CD4-positive, alpha-beta T cell (primary cell): ENCODE measurements around the gene LRRC36. TPM values are rescaled to one million over a fixed set of nuclear protein-coding genes. Genes with fewer than 3 reads are reported as not detected.

Experiments
- ATAC-seq: fragments of 200-7000 bp; cut with Tn5 transposase; one replicate; pipeline ENCODE4 v1.10.0; 2022; ENCODE audit warnings: mild to moderate bottlenecking; ENCODE audit not compliant: poor library complexity
- CTCF ChIA-PET: fragments of 350-600 bp; sonication (Branson Sonifier 250); formaldehyde crosslinking; loops from one replicate; lab custom pipeline; 2021; ENCODE audit warnings: antibody characterized with exemption, inconsistent platforms; lab: Charles Lee
- POLR2A ChIA-PET: fragments of 350-600 bp; sonication (Branson Sonifier 250); formaldehyde crosslinking; loops from one replicate; lab custom pipeline; 2021; ENCODE audit warnings: antibody characterized with exemption, inconsistent platforms; lab: Charles Lee
- DNase-seq, 14 experiments: peaks; one replicate each; pipeline ENCODE4 v3.0.0-alpha.2; 2013 to 2020; ENCODE audit warnings: mixed read lengths in 2 of 14
- H3K27ac ChIP-seq, 2 donors: one replicate each; pipeline versions ENCODE4 v1.5.1 to v1.7.0; 2013; ENCODE audit warnings: low read length in 2 of 2, low read depth in 1 of 2, mild to moderate bottlenecking in 1 of 2
- H3K27me3 ChIP-seq, 2 experiments: 1 replicate in 1 of 2; 2 replicates in 1 of 2; pipeline versions ENCODE4 v1.6.1 to v1.7.0; 2013; ENCODE audit warnings: low read length in 2 of 2, control low read depth in 1 of 2, mild to moderate bottlenecking in 1 of 2, moderate library complexity in 1 of 2; ENCODE audit not compliant: insufficient read depth in 2 of 2, control insufficient read depth in 1 of 2
- H3K36me3 ChIP-seq: one replicate; pipeline ENCODE4 v1.6.1; 2013; ENCODE audit warnings: low read length, control low read depth; ENCODE audit not compliant: insufficient read depth
- H3K4me1 ChIP-seq: one replicate; pipeline ENCODE4 v1.6.1; 2013; ENCODE audit warnings: low read length, control low read depth; ENCODE audit not compliant: insufficient read depth
- H3K4me3 ChIP-seq: one replicate; pipeline ENCODE4 v1.5.1; 2013; ENCODE audit warnings: mild to moderate bottlenecking, low read length, moderate library complexity
- H3K9me3 ChIP-seq, 2 experiments: 1 replicate in 1 of 2; 2 replicates in 1 of 2; pipeline versions ENCODE4 v1.6.1 to v1.7.0; 2013; ENCODE audit warnings: low read length in 2 of 2, mild to moderate bottlenecking in 2 of 2, control low read depth in 1 of 2, moderate library complexity in 1 of 2; ENCODE audit not compliant: control insufficient read depth in 1 of 2, insufficient read depth in 1 of 2
- H3K27ac Mint-ChIP-seq: one replicate; pipeline ENCODE4 v1.8.0; 2020; ENCODE audit warnings: mixed read lengths
- H3K27me3 Mint-ChIP-seq: one replicate; pipeline ENCODE4 v1.8.0; 2021; ENCODE audit warnings: mixed read lengths
- H3K36me3 Mint-ChIP-seq: one replicate; pipeline ENCODE4 v1.8.0; 2021; ENCODE audit warnings: low read depth, mixed read lengths
- H3K4me1 Mint-ChIP-seq: one replicate; pipeline ENCODE4 v1.8.0; 2021; ENCODE audit warnings: low read depth, mixed read lengths
- H3K4me3 Mint-ChIP-seq: one replicate; pipeline ENCODE4 v1.8.0; 2020; ENCODE audit warnings: mild to moderate bottlenecking, mixed read lengths
- H3K9me3 Mint-ChIP-seq: one replicate; pipeline ENCODE4 v1.8.0; 2020; ENCODE audit warnings: mixed read lengths
- intact Hi-C, 2 experiments: fragments of 100-400 bp; cut with DNase I in 1 of 2; cut with micrococcal nuclease in 1 of 2; formaldehyde crosslinking; loops; one replicate each; pipeline versions ENCODE4 v1.15.1 to v1.9.0; 2023 to 2025; cut with DNase I, micrococcal nuclease
- total RNA-seq, 174 experiments: library from RNA in 2 of 174; stranded (reverse) in 2 of 174; gene quantifications; one replicate each; pipeline ENCODE4 v1.2.3 and lab custom pipeline; 2021 to 2026
- TF ChIP-seq, protein P1 (sequence below): fragments of 200-600 bp; IDR thresholded peaks from one replicate; pipeline ENCODE4 v1.8.0; 2022; ENCODE audit warnings: antibody characterized with exemption, mild to moderate bottlenecking

The LRRC36 gene
- total RNA-seq, 2 experiments from 2014 or later: not detected

DNA sequence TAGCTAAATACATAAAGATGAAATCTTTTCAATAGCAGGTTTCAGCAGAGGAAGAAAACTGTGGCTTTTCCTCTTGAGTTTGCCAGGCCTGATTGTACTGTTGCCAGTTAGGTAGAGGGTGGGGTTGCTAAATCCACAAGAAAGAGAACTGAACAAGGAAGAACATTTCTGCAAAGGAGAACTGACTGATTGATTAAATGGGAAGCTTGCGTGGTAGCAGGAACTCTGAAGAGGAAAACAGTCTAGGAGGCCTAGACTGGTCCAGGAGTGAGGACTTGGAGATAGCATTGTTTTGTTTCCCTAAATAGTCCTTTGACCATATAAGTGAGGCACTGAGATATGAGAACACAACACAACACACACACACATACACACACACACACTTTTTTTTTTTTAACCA, 18.8 kb downstream of the LRRC36 start:
- H3K4me1 ChIP-seq: no peaks in the 10 kb centered on the region
- H3K36me3 ChIP-seq: no peaks in the 10 kb centered on the region
- no peaks in the 10 kb centered on the region for H3K4me1 Mint-ChIP-seq
- H3K9me3 ChIP-seq: no peaks in the 10 kb centered on the region
- H3K27ac ChIP-seq: no peak overlapping the region
- no peak overlapping the region for H3K4me3 Mint-ChIP-seq
- no peak for ATAC-seq
- no peak overlapping the region for H3K27ac Mint-ChIP-seq
- no peak overlapping the region for H3K4me3 ChIP-seq
- ChIA-PET POLR2A (no interaction called here), CTCF (no interaction called here)
- TF ChIP-seq, protein P1, sequence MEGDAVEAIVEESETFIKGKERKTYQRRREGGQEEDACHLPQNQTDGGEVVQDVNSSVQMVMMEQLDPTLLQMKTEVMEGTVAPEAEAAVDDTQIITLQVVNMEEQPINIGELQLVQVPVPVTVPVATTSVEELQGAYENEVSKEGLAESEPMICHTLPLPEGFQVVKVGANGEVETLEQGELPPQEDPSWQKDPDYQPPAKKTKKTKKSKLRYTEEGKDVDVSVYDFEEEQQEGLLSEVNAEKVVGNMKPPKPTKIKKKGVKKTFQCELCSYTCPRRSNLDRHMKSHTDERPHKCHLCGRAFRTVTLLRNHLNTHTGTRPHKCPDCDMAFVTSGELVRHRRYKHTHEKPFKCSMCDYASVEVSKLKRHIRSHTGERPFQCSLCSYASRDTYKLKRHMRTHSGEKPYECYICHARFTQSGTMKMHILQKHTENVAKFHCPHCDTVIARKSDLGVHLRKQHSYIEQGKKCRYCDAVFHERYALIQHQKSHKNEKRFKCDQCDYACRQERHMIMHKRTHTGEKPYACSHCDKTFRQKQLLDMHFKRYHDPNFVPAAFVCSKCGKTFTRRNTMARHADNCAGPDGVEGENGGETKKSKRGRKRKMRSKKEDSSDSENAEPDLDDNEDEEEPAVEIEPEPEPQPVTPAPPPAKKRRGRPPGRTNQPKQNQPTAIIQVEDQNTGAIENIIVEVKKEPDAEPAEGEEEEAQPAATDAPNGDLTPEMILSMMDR: no peak
- H3K27me3 ChIP-seq: no peaks in the 10 kb centered on the region
- H3K9me3 Mint-ChIP-seq: no peaks in the 10 kb centered on the region
- no peak for DNase-seq
- no peaks in the 10 kb centered on the region for H3K36me3 Mint-ChIP-seq
- peaks cover 5% of the 10 kb centered on the region for H3K27me3 Mint-ChIP-seq
- intact Hi-C loops: no loop called here

DNA sequence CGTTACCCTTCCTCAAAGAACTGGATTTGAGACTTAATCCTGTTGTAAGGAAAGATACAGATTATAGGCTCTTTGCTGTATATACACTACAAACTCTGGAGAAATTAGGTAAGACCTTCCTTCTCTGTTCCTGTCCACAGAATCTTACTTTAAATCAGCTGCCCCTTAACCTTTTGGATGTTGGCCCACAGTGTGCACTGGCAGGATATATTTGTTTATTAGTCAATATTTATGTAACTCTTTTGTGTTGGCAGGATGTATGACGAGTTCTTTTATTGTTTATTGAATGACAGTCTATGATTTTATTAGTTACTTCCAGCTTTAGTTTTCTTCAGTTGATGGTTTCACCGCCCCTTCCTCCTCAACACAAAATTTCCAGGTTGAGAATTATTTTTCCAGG, 19.7 kb downstream of the LRRC36 start:
- Mint-ChIP-seq H3K4me3 (no peak overlapping the region), H3K36me3 (no peaks in the 10 kb centered on the region), H3K4me1 (no peaks in the 10 kb centered on the region), H3K9me3 (no peaks in the 10 kb centered on the region), H3K27me3 (peaks cover 5% of the 10 kb centered on the region), H3K27ac (no peak overlapping the region)
- ChIA-PET POLR2A (no interaction called here), CTCF (no interaction called here)
- no peak for DNase-seq
- ATAC-seq: no peak
- Histone ChIP-seq H3K4me1 (no peaks in the 10 kb centered on the region), H3K36me3 (no peaks in the 10 kb centered on the region), H3K27ac (no peak overlapping the region), H3K9me3 (no peaks in the 10 kb centered on the region), H3K27me3 (no peaks in the 10 kb centered on the region), H3K4me3 (no peak overlapping the region)
- intact Hi-C loops: no loop called here
- TF ChIP-seq, protein P1: no peak

DNA sequence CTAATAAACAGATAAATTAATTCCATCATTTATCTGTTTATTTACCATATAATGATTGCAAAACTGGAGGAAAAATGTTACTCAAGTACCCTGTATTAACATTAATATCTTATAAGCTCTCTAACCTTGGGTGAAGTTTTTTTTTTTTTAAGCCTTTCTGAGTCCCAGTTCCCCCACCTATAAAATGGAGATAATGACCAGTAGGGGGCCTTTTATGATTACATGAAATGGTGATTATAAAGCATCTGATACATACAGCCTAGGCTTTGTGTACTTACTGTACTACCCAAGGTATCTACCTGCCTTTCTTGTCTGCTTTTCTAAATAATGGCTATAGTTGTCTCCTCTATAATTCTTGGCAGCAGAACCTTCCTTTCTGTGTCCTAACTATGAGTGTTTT, 22.6 kb downstream of the LRRC36 start:
- ChIA-PET POLR2A (no interaction called here), CTCF (interaction anchor here (0.6 kb wide), 1 partner anchor 17 kb away, joined by 4 read pairs; no protein-coding TSS in a partner anchor)
- DNase-seq: peak in 3 of 14 experiments; percentile 40 to 46 (median 41)
- no peak overlapping the region for H3K4me3 ChIP-seq
- Mint-ChIP-seq H3K27ac (no peak overlapping the region), H3K9me3 (no peaks in the 10 kb centered on the region), H3K36me3 (no peaks in the 10 kb centered on the region), H3K27me3 (peaks cover 5% of the 10 kb centered on the region), H3K4me1 (no peaks in the 10 kb centered on the region), H3K4me3 (no peak overlapping the region)
- ATAC-seq: no peak
- H3K27ac ChIP-seq: no peak overlapping the region
- no peaks in the 10 kb centered on the region for H3K36me3 ChIP-seq
- TF ChIP-seq, protein P1: peak; percentile 23
- no peaks in the 10 kb centered on the region for H3K9me3 ChIP-seq
- intact Hi-C loops: no loop called here
- H3K4me1 ChIP-seq: no peaks in the 10 kb centered on the region
- no peaks in the 10 kb centered on the region for H3K27me3 ChIP-seq
